Naive thymus-derived CD4-positive, alpha-beta T cell (primary cell): Measurements from ENCODE around the gene NDUFAF2. TPM values are rescaled to one million over a fixed set of nuclear protein-coding genes. Genes with fewer than 3 reads are reported as not detected.

ENCODE experiments used
- ATAC-seq: fragments of 150-1000 bp; cut with Tn5 transposase; 2 replicates; pipeline ENCODE4 v1.10.0; 2021; ENCODE audit warnings: mild to moderate bottlenecking, moderate library complexity
- CTCF ChIA-PET: fragments of 350-600 bp; sonication (Branson Sonifier 250); formaldehyde crosslinking; loops from one replicate; lab custom pipeline; 2021; ENCODE audit warnings: antibody characterized with exemption; lab: Charles Lee
- POLR2A ChIA-PET: fragments of 350-600 bp; sonication (Branson Sonifier 250); formaldehyde crosslinking; loops from one replicate; lab custom pipeline; 2021; ENCODE audit warnings: antibody characterized with exemption, inconsistent platforms; lab: Charles Lee
- DNase-seq, 9 donors: peaks; one replicate each; pipeline versions ENCODE4 v3.0.0 to v3.0.0-alpha.2; 2020 to 2022; ENCODE audit warnings: mixed read lengths in 1 of 9
- H3K27ac ChIP-seq: one replicate; pipeline ENCODE4 v1.7.0; 2013; ENCODE audit warnings: mild to moderate bottlenecking, low read depth, low read length, moderate library complexity
- H3K27me3 ChIP-seq, 2 donors: one replicate each; pipeline ENCODE4 v1.7.0; 2013; ENCODE audit warnings: low read length in 2 of 2, mild to moderate bottlenecking in 2 of 2, moderate library complexity in 2 of 2; ENCODE audit not compliant: control insufficient read depth in 2 of 2, insufficient read depth in 2 of 2
- H3K36me3 ChIP-seq, 3 experiments: 1 replicate in 2 of 3; 2 replicates in 1 of 3; pipeline ENCODE4 v1.7.0; 2013; ENCODE audit warnings: low read length in 3 of 3, mild to moderate bottlenecking in 3 of 3, moderate library complexity in 1 of 3; ENCODE audit not compliant: insufficient read depth in 3 of 3, control insufficient read depth in 2 of 3
- H3K4me1 ChIP-seq, 2 donors: one replicate each; pipeline ENCODE4 v1.7.0; 2013; ENCODE audit warnings: low read length in 2 of 2, mild to moderate bottlenecking in 2 of 2, moderate library complexity in 1 of 2; ENCODE audit not compliant: control insufficient read depth in 2 of 2, insufficient read depth in 2 of 2
- H3K4me3 ChIP-seq: 2 replicates; pipeline ENCODE4 v1.7.0; 2013; ENCODE audit warnings: mild to moderate bottlenecking, low read length
- H3K9me3 ChIP-seq, 3 experiments: 1 replicate in 2 of 3; 2 replicates in 1 of 3; pipeline ENCODE4 v1.7.0; 2013; ENCODE audit warnings: low read length in 3 of 3; ENCODE audit not compliant: control insufficient read depth in 2 of 3
- H3K27ac Mint-ChIP-seq, 9 donors: one replicate each; pipeline ENCODE4 v1.8.0; 2020 to 2022; ENCODE audit warnings: mixed read lengths in 9 of 9, mild to moderate bottlenecking in 8 of 9, moderate library complexity in 5 of 9, inconsistent platforms in 2 of 9
- H3K27me3 Mint-ChIP-seq, 5 donors: one replicate each; pipeline ENCODE4 v1.8.0; 2021 to 2022; ENCODE audit warnings: mixed read lengths in 5 of 5, mild to moderate bottlenecking in 1 of 5
- H3K36me3 Mint-ChIP-seq, 5 donors: one replicate each; pipeline ENCODE4 v1.8.0; 2020 to 2022; ENCODE audit warnings: mixed read lengths in 5 of 5, mild to moderate bottlenecking in 3 of 5, inconsistent platforms in 1 of 5
- H3K4me1 Mint-ChIP-seq, 7 donors: one replicate each; pipeline ENCODE4 v1.8.0; 2020 to 2022; ENCODE audit warnings: mixed read lengths in 7 of 7, mild to moderate bottlenecking in 3 of 7, inconsistent platforms in 1 of 7
- H3K4me3 Mint-ChIP-seq, 10 donors: one replicate each; pipeline ENCODE4 v1.8.0; 2020 to 2022; ENCODE audit warnings: mild to moderate bottlenecking in 10 of 10, mixed read lengths in 10 of 10, moderate library complexity in 6 of 10, inconsistent platforms in 2 of 10
- H3K9me3 Mint-ChIP-seq, 11 donors: one replicate each; pipeline ENCODE4 v1.8.0; 2020 to 2022; ENCODE audit warnings: mixed read lengths in 11 of 11, mild to moderate bottlenecking in 4 of 11, inconsistent platforms in 1 of 11, moderate library complexity in 1 of 11
- intact Hi-C, 2 donors: fragments of 100-400 bp; cut with micrococcal nuclease; formaldehyde crosslinking; loops; one replicate each; pipeline ENCODE4 v1.15.1; 2023
- polyA plus RNA-seq, 2 donors: library from polyadenylated mRNA; unstranded; fragments of 300-500 nt; fragmentation: Illumina TruSeq; gene quantifications; one replicate each; pipeline ENCODE4 v1.2.3, GENCODE V29; 2021
- total RNA-seq, 6 experiments: library from RNA in 5 of 6; stranded (reverse) in 5 of 6; gene quantifications; 1 replicate in 5 of 6; 2 replicates in 1 of 6; pipeline ENCODE4 v1.2.3 and lab custom pipeline; 2021 to 2026

The NDUFAF2 gene
- total and polyA plus RNA-seq, 7 experiments from 2014 or later: 7.0 to 34.7 (median 16.0) TPM

- no peak overlapping the region for H3K27ac ChIP-seq
- no peak overlapping the region for H3K4me3 ChIP-seq
- no peaks in the 10 kb centered on the region for H3K27me3 ChIP-seq
- ATAC-seq: no peak
- H3K4me3 Mint-ChIP-seq: no peak overlapping the region
- ChIA-PET POLR2A (no interaction called here), CTCF (no interaction called here)
- H3K4me1 ChIP-seq: no peaks in the 10 kb centered on the region
- H3K36me3 Mint-ChIP-seq: peaks cover 0 to 22% (median 10%) of the 10 kb centered on the region in 5 donors
- intact Hi-C loops: no loop called here
- H3K9me3 Mint-ChIP-seq: peaks cover 0 to 17% (median 6%) of the 10 kb centered on the region in 11 donors
- DNase-seq: no peak
- H3K27me3 Mint-ChIP-seq: no peaks in the 10 kb centered on the region
- no peaks in the 10 kb centered on the region for H3K36me3 ChIP-seq
- no peak overlapping the region for H3K27ac Mint-ChIP-seq
- H3K4me1 Mint-ChIP-seq: no peaks in the 10 kb centered on the region
- H3K9me3 ChIP-seq: no peaks in the 10 kb centered on the region
These were observed 197.4 kb downstream of the NDUFAF2 start for GRCh38 chr5:61142391-61142790.

- intact Hi-C loops: no loop called here
- CTCF ChIA-PET: no interaction called here
- DNase-seq (no peak), ATAC-seq (no peak)
- Mint-ChIP-seq H3K4me3 (no peak overlapping the region), H3K9me3 (peaks cover 0 to 21% (median 7%) of the 10 kb centered on the region in 11 donors), H3K4me1 (no peaks in the 10 kb centered on the region), H3K27ac (no peak overlapping the region), H3K36me3 (peaks cover 0 to 24% (median 10%) of the 10 kb centered on the region in 5 donors), H3K27me3 (no peaks in the 10 kb centered on the region)
- no peaks in the 10 kb centered on the region for H3K36me3 ChIP-seq
- no peaks in the 10 kb centered on the region for H3K4me1 ChIP-seq
- no peaks in the 10 kb centered on the region for H3K27me3 ChIP-seq
- no peaks in the 10 kb centered on the region for H3K9me3 ChIP-seq
- H3K27ac ChIP-seq: no peak overlapping the region
- H3K4me3 ChIP-seq: no peak overlapping the region
- POLR2A ChIA-PET: no interaction called here
These were observed 197.8 kb downstream of the NDUFAF2 start for GRCh38 chr5:61142811-61143210.

GRCh38 chr5:61148515-61148914 is 203.5 kb downstream of the NDUFAF2 start:
- CTCF ChIA-PET: no interaction called here
- H3K36me3 ChIP-seq: no peaks in the 10 kb centered on the region
- no peak overlapping the region for H3K4me3 ChIP-seq
- POLR2A ChIA-PET: no interaction called here
- Mint-ChIP-seq H3K36me3 (peaks cover 5 to 44% (median 37%) of the 10 kb centered on the region in 5 donors), H3K4me1 (no peaks in the 10 kb centered on the region), H3K27me3 (no peaks in the 10 kb centered on the region), H3K27ac (no peak overlapping the region), H3K4me3 (no peak overlapping the region), H3K9me3 (peaks cover 4 to 58% (median 22%) of the 10 kb centered on the region in 11 donors)
- ATAC-seq (no peak), DNase-seq (no peak)
- no peaks in the 10 kb centered on the region for H3K9me3 ChIP-seq
- H3K27ac ChIP-seq: no peak overlapping the region
- intact Hi-C loops: no loop called here
- no peaks in the 10 kb centered on the region for H3K4me1 ChIP-seq
- no peaks in the 10 kb centered on the region for H3K27me3 ChIP-seq

- Mint-ChIP-seq H3K4me1 (peaks cover 0 to 1% (median 0%) of the 10 kb centered on the region in 7 donors), H3K27ac (no peak overlapping the region), H3K4me3 (no peak overlapping the region), H3K9me3 (peaks cover 6 to 72% (median 27%) of the 10 kb centered on the region in 11 donors), H3K36me3 (peaks cover 6 to 51% (median 44%) of the 10 kb centered on the region in 5 donors), H3K27me3 (no peaks in the 10 kb centered on the region)
- Histone ChIP-seq H3K36me3 (no peaks in the 10 kb centered on the region), H3K27ac (no peak overlapping the region), H3K27me3 (no peaks in the 10 kb centered on the region), H3K4me1 (no peaks in the 10 kb centered on the region), H3K4me3 (no peak overlapping the region), H3K9me3 (peaks cover 0 to 7% (median 0%) of the 10 kb centered on the region in 3 experiments)
- DNase-seq (no peak), ATAC-seq (no peak)
- intact Hi-C loops: no loop called here
- ChIA-PET POLR2A (no interaction called here), CTCF (no interaction called here)
These were observed 206.9 kb downstream of the NDUFAF2 start for GRCh38 chr5:61151893-61152292.

- H3K36me3 Mint-ChIP-seq: peaks cover 8 to 64% (median 60%) of the 10 kb centered on the region in 5 donors
- H3K9me3 Mint-ChIP-seq: peaks cover 0 to 45% (median 13%) of the 10 kb centered on the region in 11 donors
- Histone ChIP-seq H3K36me3 (peaks cover 0 to 22% (median 22%) of the 10 kb centered on the region in 3 experiments), H3K27me3 (no peaks in the 10 kb centered on the region), H3K9me3 (peaks cover 0 to 7% (median 0%) of the 10 kb centered on the region in 3 experiments), H3K4me3 (no peak overlapping the region), H3K27ac (no peak overlapping the region), H3K4me1 (peaks cover 8 to 16% of the 10 kb centered on the region in 2 donors)
- no peaks in the 10 kb centered on the region for H3K27me3 Mint-ChIP-seq
- ATAC-seq (no peak), DNase-seq (no peak)
- peaks cover under 1 to 53% (median 45%) of the 10 kb centered on the region in 7 donors for H3K4me1 Mint-ChIP-seq
- intact Hi-C loops: no loop called here
- ChIA-PET POLR2A (no interaction called here), CTCF (no interaction called here)
- peak overlapping the region in 1 of 10 donors; percentile 97 for H3K4me3 Mint-ChIP-seq
- H3K27ac Mint-ChIP-seq: no peak overlapping the region
These were observed 214.1 kb downstream of the NDUFAF2 start for GRCh38 chr5:61159070-61159469.

- Histone ChIP-seq H3K4me3 (no peak overlapping the region), H3K27me3 (no peaks in the 10 kb centered on the region), H3K27ac (no peak overlapping the region), H3K4me1 (peaks cover 8 to 16% of the 10 kb centered on the region in 2 donors), H3K9me3 (peaks cover 0 to 7% (median 0%) of the 10 kb centered on the region in 3 experiments), H3K36me3 (peaks cover 0 to 22% (median 22%) of the 10 kb centered on the region in 3 experiments)
- peaks cover 0 to 37% (median 11%) of the 10 kb centered on the region in 11 donors for H3K9me3 Mint-ChIP-seq
- no peak for ATAC-seq
- no peaks in the 10 kb centered on the region for H3K27me3 Mint-ChIP-seq
- peaks cover 8 to 56% (median 55%) of the 10 kb centered on the region in 5 donors for H3K36me3 Mint-ChIP-seq
- intact Hi-C loops: loop anchor here (5.0 to 10.0 kb wide), 4 partner anchors 117 to 1252 kb away; partner anchors contain the start of genes DEPDC1B (in 1 of the 2) and IPO11 (in 1 of the 2)
- peaks cover 5 to 57% (median 46%) of the 10 kb centered on the region in 7 donors for H3K4me1 Mint-ChIP-seq
- H3K27ac Mint-ChIP-seq: peak overlapping the region in 5 of 9 donors; percentile 9 to 78 (median 53)
- ChIA-PET CTCF (no interaction called here), POLR2A (no interaction called here)
- peak overlapping the region in 4 of 10 donors; percentile 18 to 97 (median 54) for H3K4me3 Mint-ChIP-seq
- no peak for DNase-seq
These were observed 214.8 kb downstream of the NDUFAF2 start for GRCh38 chr5:61159836-61160235.
